HAP-1 (cell line): ENCODE results near the gene SCNM1.
"Not testable (repeated sequence)": the region's sequence is repeated elsewhere in the genome, so short reads cannot be mapped to it uniquely, and the experiment has no call there.

Source experiments
- DNase-seq, 2 experiments: peaks; one replicate each; pipeline ENCODE4 v3.0.0-alpha.2; 2016 to 2020; ENCODE audit warnings: low spot score in 2 of 2
- H3K27me3 ChIP-seq: fragments of 250-450 bp; sonication (Bioruptor Pico); 2 replicates; pipeline ENCODE4 v1.5.1; 2020; ENCODE audit warnings: low read depth, mild to moderate bottlenecking, moderate library complexity
- H3K36me3 ChIP-seq: fragments of 250-450 bp; sonication (Bioruptor Pico); replicated peaks from 2 replicates; pipeline ENCODE4 v1.5.1; 2020; ENCODE audit warnings: mild to moderate bottlenecking
- H3K4me1 ChIP-seq: fragments of 250-450 bp; sonication (Bioruptor Pico); 2 replicates; pipeline ENCODE4 v1.5.1; 2020; ENCODE audit warnings: mild to moderate bottlenecking
- H3K4me3 ChIP-seq: fragments of 250-450 bp; sonication (Bioruptor Pico); 2 replicates; pipeline ENCODE4 v1.5.1; 2020; ENCODE audit warnings: mild to moderate bottlenecking, moderate library complexity
- H3K9me3 ChIP-seq: fragments of 250-450 bp; sonication (Bioruptor Pico); 2 replicates; pipeline ENCODE4 v1.5.1; 2020; ENCODE audit warnings: mild to moderate bottlenecking, moderate library complexity
- in situ Hi-C: fragments of 300-500 bp; cut with MboI; formaldehyde crosslinking; loops from 3 replicates; pipeline ENCODE4 v1.14.3; 2020; ENCODE audit warnings: low sequenced_read_pairs, inconsistent platforms, mixed read lengths

SCNM1 gene

DNA sequence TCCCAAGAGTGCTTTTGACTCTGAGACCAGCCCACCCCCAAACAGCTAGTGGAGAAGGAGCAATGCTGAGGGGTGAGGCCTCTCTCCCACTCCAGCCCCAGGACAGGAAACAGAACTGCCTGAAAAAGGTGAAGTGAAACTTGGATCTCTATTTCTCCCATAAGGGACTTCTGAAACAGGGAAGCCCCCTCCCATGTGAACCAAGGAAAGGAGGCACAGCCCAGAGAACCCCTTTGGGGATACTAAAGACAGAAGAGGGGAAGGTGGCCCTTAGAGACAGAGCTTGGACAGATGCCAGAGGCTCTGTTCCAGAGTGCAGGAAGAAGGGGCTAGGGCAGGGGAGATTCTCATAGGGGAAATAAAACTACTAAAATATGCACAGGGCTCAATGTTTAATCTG is 6.6 kb upstream of the SCNM1 start:
- DNase-seq: no peak
- no peaks in the 10 kb centered on the region; the same call in 1 of the 2 replicates for H3K4me1 ChIP-seq
- no peak overlapping the region for H3K4me3 ChIP-seq
- H3K9me3 ChIP-seq: no peaks in the 10 kb centered on the region
- peaks cover 8% of the 10 kb centered on the region for H3K36me3 ChIP-seq
- no peaks in the 10 kb centered on the region for H3K27me3 ChIP-seq
- in situ Hi-C loops: loop anchor here (5.0 kb wide), 1 partner anchor 67 kb away; no protein-coding TSS in a partner anchor

DNA sequence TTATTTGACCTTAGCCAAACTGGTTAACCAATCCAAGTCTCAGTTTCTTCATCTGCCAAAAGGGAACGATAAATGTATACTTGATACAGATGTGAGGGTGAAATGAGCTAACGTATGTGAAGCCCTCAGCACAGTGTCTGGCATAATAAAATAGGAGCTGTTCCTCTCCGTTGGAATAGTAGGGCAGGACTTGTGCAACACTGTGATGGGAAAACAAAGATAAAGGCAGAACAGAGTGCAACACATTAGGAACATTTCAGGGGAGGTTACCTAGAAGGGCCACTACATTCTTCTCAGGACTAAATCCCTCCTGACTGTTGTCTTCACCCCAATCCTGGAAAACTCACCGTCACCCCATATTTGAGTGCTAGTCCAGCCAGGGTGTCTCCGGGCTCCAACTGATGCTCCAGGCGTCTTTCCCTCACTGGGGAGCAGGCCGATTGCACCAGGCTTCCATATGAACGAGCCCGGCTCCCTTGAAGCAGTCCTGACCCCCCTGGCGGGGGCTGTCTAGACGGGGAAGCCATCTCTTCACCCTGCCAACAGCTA is 1.1 kb upstream of the SCNM1 start:
- Histone ChIP-seq H3K4me3 (peak overlapping the region; percentile 87), H3K4me1 (peaks cover 10% of the 10 kb centered on the region), H3K36me3 (peaks cover 12% of the 10 kb centered on the region), H3K9me3 (no peaks in the 10 kb centered on the region), H3K27me3 (no peaks in the 10 kb centered on the region)
- in situ Hi-C loops: no loop called here
- DNase-seq: no peak

DNA sequence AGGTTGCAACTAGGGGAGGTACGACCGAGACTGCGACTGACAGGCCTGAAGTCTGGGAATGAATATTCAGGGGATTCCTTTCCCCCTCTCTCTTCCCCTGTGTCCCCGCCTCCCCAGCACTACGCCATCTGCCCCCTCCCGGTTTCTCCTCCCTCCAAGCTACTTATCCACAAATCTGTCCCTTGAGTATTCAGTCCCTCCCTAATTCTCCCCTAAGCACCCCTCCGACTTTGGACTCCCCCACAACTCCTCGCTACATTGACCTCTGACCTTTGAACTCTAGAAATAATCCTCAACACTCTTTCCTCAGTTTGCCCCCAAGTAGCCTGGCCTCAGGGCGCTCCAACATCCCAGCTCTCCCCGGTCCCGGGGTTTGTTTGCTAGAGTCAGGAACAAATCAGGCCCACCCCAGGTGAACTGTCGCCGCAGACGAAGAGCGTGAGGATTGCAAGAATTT is 635 bp upstream of the SCNM1 start:
- no peaks in the 10 kb centered on the region for H3K27me3 ChIP-seq
- peaks cover 10% of the 10 kb centered on the region for H3K4me1 ChIP-seq
- DNase-seq: peak; percentile 37 to 69
- H3K9me3 ChIP-seq: no peaks in the 10 kb centered on the region
- in situ Hi-C loops: no loop called here
- peak overlapping the region; percentile 87 for H3K4me3 ChIP-seq
- H3K36me3 ChIP-seq: peaks cover 12% of the 10 kb centered on the region

DNA sequence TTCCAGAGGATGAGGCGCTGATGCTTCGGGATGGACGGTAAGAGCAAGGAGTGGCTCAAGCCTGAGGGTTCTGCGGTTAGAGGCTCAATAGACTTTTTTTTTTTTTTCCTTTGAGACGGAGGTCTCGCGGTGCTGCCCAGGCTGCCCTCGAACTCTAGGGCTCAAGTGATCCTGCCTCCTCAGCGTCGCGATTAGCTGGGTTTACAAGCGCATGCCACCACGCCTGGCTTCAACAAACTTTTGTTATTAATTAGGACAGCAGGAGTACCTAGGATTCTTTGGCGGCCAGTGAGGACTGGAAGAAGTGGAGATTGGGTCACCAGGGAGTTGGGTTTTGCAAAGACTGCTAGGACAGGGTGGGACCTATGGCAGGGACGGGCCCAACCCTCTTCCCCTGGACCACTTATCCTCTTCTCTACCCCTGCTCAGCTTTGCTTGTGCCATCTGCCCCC is 587 bp downstream of the SCNM1 start:
- Histone ChIP-seq H3K36me3 (peaks cover 4% of the 10 kb centered on the region), H3K9me3 (no peaks in the 10 kb centered on the region), H3K27me3 (no peaks in the 10 kb centered on the region), H3K4me1 (peaks cover 10% of the 10 kb centered on the region), H3K4me3 (peak overlapping the region; percentile 87)
- in situ Hi-C loops: no loop called here
- DNase-seq: peak in 1 of 2 experiments; percentile 47

DNA sequence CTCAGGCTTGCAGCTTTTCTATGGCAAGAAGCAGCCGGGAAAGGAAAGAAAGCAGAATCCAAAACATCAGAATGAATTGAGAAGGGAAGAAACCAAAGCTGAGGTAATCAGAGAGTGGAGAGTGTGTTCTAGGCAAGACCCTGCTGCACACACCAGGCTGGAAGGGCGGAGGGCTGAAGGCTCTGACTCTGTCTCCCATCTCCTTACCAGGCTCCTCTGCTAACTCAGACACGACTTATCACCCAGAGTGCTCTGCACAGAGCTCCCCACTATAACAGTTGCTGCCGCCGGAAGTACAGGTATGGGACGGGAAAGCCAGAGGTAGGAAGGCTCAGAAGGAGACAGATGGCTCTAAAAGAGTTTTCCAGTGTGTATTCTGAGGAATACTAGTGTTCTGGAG is 1.2 kb downstream of the SCNM1 start:
- DNase-seq: no peak
- Histone ChIP-seq H3K9me3 (no peaks in the 10 kb centered on the region), H3K36me3 (peaks cover 4% of the 10 kb centered on the region), H3K4me3 (peak overlapping the region; percentile 87), H3K4me1 (peaks cover 10% of the 10 kb centered on the region), H3K27me3 (no peaks in the 10 kb centered on the region)
- in situ Hi-C loops: no loop called here

DNA sequence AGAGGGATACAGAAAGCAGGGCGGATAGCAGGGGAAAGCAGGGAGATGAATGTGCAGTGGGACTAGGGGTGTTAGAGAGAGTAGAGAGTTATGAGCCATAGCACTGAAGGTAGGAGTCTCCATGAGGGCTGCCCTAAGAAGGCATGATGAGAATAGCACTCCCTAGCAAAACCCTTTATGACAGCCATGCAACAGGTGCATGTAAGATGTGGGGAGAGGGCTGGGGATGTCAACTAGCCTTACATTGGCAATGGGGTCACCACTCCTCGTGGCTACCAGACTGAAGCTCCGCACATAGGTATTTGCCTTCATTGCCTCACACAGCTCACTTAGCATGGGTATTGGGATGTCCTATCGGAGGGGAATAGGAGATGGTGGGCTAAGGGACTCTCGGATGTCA is 5.2 kb downstream of the SCNM1 start:
- Histone ChIP-seq H3K4me3 (no peak overlapping the region), H3K36me3 (peaks cover 21% of the 10 kb centered on the region), H3K27me3 (no peaks in the 10 kb centered on the region), H3K4me1 (peaks cover 4% of the 10 kb centered on the region; the same call in 1 of the 2 replicates), H3K9me3 (no peaks in the 10 kb centered on the region)
- DNase-seq: no peak
- in situ Hi-C loops: no loop called here

DNA sequence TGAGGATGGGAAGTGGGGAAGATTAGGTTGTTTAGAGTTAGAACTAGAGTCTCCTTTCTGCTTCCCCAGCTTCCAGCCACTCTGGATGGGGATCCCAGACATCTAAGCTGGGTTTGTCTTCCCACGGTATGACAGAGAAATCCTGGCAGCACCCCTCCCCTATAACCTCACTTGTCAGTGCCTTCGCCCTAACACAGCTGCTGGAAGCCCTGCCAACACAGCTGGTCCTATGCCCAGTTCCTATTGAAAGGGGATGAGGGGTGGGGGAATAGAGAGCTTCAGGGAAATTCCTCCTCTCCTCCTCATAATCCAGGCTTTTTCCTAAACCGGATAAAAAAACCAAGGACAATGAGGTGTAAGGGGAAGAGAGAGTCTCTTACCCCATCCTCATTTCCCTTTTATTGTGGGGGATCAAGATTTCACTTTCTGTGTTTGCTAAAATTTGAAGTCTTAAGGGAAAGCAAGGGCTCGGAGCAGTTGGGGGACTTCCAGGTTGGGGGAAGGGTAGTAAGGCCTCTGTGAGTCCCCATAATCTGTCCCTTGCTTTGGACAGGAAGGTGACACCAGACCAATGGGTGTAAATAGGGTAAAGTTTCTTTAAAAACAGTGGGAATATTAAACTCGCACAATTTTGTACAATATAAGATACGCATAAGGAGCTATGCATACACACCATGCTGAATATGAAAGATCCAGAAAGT is 9.2 kb downstream of the SCNM1 start:
- H3K9me3 ChIP-seq: no peaks in the 10 kb centered on the region
- peaks cover 49% of the 10 kb centered on the region for H3K36me3 ChIP-seq
- DNase-seq: no peak
- in situ Hi-C loops: no loop called here
- H3K4me3 ChIP-seq: no peak overlapping the region
- H3K4me1 ChIP-seq: no peaks in the 10 kb centered on the region
- no peaks in the 10 kb centered on the region for H3K27me3 ChIP-seq

DNA sequence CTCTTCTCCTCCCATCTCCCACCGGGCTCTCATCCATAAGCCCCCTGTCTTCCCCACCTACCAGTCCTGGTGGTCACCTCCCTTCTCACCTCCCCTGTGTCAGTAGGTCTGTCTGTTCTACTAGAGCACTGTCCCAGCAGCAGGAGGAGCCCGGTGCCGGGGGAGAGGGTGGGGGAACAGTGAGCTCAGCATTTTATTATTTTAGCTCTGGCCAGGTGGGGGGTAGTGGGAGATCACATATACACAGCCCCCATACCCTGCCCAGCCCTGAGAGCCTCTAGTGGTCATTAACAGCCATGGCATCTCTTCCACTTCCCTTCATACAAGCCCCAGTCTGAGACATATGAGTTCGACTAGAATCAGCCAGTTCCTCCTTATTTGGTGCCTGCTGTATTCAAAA is 9.9 kb downstream of the SCNM1 start, which contains the start of gene TMOD4:
Gene TMOD4, minus strand, starts transcription at position 119 of the 400 bp plus-strand sequence. CDS start 1,106 bp downstream, outside the sequence.
- Histone ChIP-seq H3K36me3 (peaks cover 54% of the 10 kb centered on the region), H3K4me1 (no peaks in the 10 kb centered on the region), H3K4me3 (no peak within 1 kb of the TSS), H3K27me3 (no peaks in the 10 kb centered on the region), H3K9me3 (no peaks in the 10 kb centered on the region)
- DNase-seq: no peak
- in situ Hi-C loops: no loop called here

DNA sequence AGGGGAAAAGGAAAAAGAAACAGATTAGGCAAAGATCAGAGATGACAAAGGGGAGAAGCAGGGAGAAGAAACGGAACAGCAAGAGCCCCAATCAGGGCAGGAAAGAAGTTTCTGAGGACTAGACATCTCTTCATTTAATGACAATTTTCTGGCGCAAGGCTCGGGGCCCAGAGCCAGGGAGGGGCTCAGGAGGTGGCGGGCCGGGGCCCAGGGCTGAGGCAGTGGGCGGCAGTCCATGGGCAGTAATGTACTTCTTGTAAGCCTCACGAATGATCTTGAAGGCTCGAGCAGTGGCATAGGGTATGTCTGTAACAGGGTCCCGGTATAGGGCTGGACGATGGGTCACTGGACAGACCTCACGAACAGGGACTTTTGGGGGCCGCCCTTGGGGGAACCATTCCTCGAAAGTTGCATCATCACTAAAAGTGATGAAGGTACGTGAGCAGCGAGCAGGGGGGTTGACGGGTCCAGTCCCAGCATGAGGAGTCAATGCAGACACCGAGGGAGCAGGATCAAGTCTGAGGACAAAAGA is 10.6 kb downstream of the SCNM1 start:
- Histone ChIP-seq H3K4me3 (no peak overlapping the region), H3K36me3 (peaks cover 58% of the 10 kb centered on the region), H3K9me3 (no peaks in the 10 kb centered on the region), H3K27me3 (no peaks in the 10 kb centered on the region), H3K4me1 (no peaks in the 10 kb centered on the region)
- in situ Hi-C loops: no loop called here
- no peak for DNase-seq

DNA sequence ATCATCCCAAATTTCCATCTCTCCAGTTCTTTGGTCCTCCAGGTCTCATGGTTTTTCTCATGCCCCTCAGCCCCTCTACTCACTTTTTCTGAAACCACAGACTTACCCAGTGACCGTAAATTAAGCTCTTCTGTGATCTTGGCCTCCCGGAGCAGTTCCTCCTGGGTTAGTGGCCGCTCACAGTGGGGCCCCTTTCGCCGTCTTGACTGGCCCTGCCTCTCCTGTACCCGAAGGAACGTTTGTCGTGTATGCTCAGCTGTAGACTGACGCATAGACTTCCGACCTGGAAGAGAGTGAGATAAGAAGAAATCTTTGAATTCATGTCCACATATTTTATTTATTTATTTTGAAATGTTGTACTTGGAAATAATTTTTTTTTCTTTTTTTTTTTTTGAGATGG is 18.3 kb downstream of the SCNM1 start:
- Histone ChIP-seq H3K9me3 (no peaks in the 10 kb centered on the region; the same call in 1 of the 2 replicates), H3K27me3 (no peaks in the 10 kb centered on the region), H3K36me3 (peaks cover 59% of the 10 kb centered on the region), H3K4me3 (no peak overlapping the region), H3K4me1 (peaks cover 3% of the 10 kb centered on the region)
- in situ Hi-C loops: no loop called here
- DNase-seq: no peak

DNA sequence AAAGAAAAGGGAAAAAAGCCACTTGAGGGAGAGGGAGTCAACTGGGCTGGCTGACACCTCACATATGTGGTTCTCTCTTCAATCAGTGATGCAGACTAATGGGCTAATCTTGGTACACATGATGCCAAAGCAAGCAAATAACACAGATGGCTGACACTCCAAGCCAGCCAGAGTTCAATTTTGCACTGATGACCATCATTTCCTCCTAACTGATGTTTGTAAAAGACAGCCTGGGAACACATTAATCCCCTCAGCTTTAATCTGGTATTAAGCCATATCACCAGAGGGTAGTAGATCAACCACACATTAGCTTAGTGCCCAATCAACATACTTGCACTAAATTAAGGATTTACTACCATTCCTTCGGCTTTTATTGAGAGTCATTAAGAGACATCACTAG is 21.3 kb downstream of the SCNM1 start:
- H3K4me1 ChIP-seq: peaks cover 6% of the 10 kb centered on the region
- no peak for DNase-seq
- peaks cover 38% of the 10 kb centered on the region for H3K36me3 ChIP-seq
- in situ Hi-C loops: no loop called here
- H3K4me3 ChIP-seq: no peak overlapping the region
- H3K27me3 ChIP-seq: no peaks in the 10 kb centered on the region
- no peaks in the 10 kb centered on the region; the same call in 1 of the 2 replicates for H3K9me3 ChIP-seq

DNA sequence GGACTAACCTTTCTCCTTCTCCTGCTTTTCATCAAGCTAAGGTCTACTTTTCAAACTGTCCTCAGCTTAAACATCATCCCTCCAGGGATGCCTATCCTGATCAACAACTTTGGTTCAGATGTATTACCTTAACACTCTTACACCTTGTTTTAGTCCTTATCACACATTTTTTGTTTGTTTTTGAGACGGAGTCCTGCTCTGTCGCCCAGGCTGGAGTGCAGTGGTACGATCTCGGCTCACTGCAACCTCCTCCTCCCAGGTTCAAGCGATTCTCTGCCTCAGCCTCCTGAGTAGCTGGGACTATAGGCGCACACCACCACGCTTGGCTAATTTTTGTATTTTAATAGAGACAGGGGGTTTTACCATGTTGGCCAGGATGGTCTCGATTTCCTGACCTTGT is 22.7 kb downstream of the SCNM1 start:
- H3K4me1 ChIP-seq, DNase-seq, in situ Hi-C loops, H3K9me3 ChIP-seq, H3K27me3 ChIP-seq: not testable (repeated sequence)
- peaks cover 26% of the 10 kb centered on the region for H3K36me3 ChIP-seq
- H3K4me3 ChIP-seq: peak overlapping the region; percentile 97

DNA sequence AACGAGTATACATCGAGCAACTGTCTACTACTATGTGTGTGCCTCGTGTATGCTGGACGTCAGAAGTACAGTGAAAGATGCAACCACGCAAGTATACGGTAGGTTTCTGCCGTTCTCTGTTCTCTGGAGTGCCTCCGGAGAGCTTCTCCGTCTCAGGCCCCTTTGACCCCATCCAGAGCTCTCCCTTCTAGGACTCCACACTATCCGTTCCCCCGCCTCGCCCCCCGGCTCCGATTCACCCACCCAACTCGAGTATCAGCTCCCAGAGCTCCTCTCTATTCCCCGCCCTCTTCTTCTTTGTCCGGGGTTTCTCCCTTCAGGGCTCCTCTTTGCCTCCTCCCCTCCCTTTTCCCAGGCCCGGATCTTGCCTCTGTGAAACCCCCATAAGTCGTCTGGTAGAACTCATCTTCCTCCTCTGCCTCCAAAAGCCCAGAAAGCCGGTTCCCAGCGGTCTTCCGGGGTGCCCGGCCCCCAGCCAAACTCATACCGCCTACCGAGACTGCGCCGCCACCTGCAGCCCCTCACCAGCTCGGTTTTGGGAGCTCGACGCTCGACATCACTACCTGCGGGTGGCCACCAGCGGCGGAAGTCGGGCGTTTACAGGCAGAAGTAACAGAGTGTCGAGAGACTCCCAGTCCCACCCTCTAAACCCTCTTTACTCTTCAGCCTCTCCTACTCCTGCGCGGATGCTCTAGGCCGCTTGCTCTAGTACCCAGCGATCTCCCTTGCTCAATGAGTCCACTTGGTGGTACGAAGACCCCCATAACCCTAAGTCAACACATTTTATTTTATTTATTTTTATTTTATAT is 23.9 kb downstream of the SCNM1 start, which contains the start of gene VPS72:
Gene VPS72, minus strand, starts transcription at position 561 of the 809 bp plus-strand sequence. Its CDS starts 76 bp downstream, at position 485.
- Histone ChIP-seq H3K4me3 (peak within 1 kb of the TSS; percentile 97), H3K27me3 (no peaks in the 10 kb centered on the region), H3K9me3 (no peaks in the 10 kb centered on the region), H3K36me3 (peaks cover 14% of the 10 kb centered on the region), H3K4me1 (peaks cover 6% of the 10 kb centered on the region)
- DNase-seq: peak; percentile 91 to 93
- in situ Hi-C loops: no loop called here
